Breast epithelium (tissue), 4 donors: ENCODE measurements around the gene UBE2E1. TPM values are rescaled to one million over a fixed set of nuclear protein-coding genes. Genes with fewer than 3 reads are reported as not detected.

Source experiments
- DNase-seq, 2 donors: peaks; one replicate each; pipeline ENCODE4 v3.0.0-alpha.2; 2019; ENCODE audit warnings: low spot score in 2 of 2
- H3K27ac ChIP-seq, 2 donors: fragments of 200-600 bp; sonication (generic) in 1 of 2; one replicate each; pipeline ENCODE4 v1.5.1; 2016 to 2019; ENCODE audit warnings: mild to moderate bottlenecking in 1 of 2
- H3K27me3 ChIP-seq, 2 donors: fragments of 200-600 bp; sonication (generic) in 1 of 2; one replicate each; pipeline versions ENCODE4 v1.5.1 to v1.6.0; 2017 to 2019; ENCODE audit warnings: control low read depth in 1 of 2, mild to moderate bottlenecking in 1 of 2
- H3K36me3 ChIP-seq: fragments of 200-600 bp; one replicate; pipeline ENCODE4 v1.5.1; 2019
- H3K4me1 ChIP-seq, 2 donors: fragments of 200-600 bp; sonication (generic); one replicate each; pipeline ENCODE4 v1.5.1; 2016 to 2019; ENCODE audit warnings: control low read depth in 1 of 2
- H3K4me3 ChIP-seq, 3 donors: fragments of 200-600 bp; sonication (generic); 1 replicate in 2 of 3; 2 replicates in 1 of 3; pipeline ENCODE4 v1.5.1; 2016 to 2019; ENCODE audit warnings: mild to moderate bottlenecking in 3 of 3, moderate library complexity in 2 of 3
- H3K9me3 ChIP-seq, 2 donors: fragments of 200-600 bp; sonication (generic) in 1 of 2; one replicate each; pipeline ENCODE4 v1.5.1; 2016 to 2019; ENCODE audit warnings: control low read depth in 1 of 2
- CTCF ChIP-seq, 3 donors: fragments of 450-650 bp; IDR thresholded peaks; one replicate each; pipeline ENCODE4 v1.5.1; 2016 to 2017; ENCODE audit warnings: antibody characterized with exemption in 3 of 3, mild to moderate bottlenecking in 3 of 3, moderate library complexity in 3 of 3
- POLR2A ChIP-seq: fragments of 450-650 bp; IDR thresholded peaks from one replicate; pipeline ENCODE4 v1.6.1; 2016; ENCODE audit warnings: antibody characterized with exemption, mild to moderate bottlenecking, moderate library complexity
- POLR2AphosphoS5 ChIP-seq, 3 donors: sonication (generic); formaldehyde crosslinking; IDR thresholded peaks; one replicate each; pipeline ENCODE4 v1.6.1; 2017; ENCODE audit warnings: antibody characterized with exemption in 3 of 3
- intact Hi-C: fragments of 100-400 bp; cut with DNase I; formaldehyde crosslinking; loops from one replicate; pipeline ENCODE4 v1.15.1; 2023; ENCODE audit warnings: low total_unique reads
- total RNA-seq, 3 donors: library from RNA; depleted of rRNA; stranded (reverse); fragments of >200 nt; gene quantifications; one replicate each; pipeline ENCODE4 v1.1.0, GENCODE V29; 2016

UBE2E1 gene
- total RNA-seq: 100 to 1,000 TPM in 2 of 3 donors, 10 to 100 TPM in 1; 86.4 to 127 (median 111) TPM

GRCh38 chr3:23805633-23806533 is at the start of gene UBE2E1:
UBE2E1 (plus strand) TSS chr3:23805955; CDS start chr3:23807270, 1,315 bp downstream.
- TF ChIP-seq CTCF (IDR thresholded peaks at IDR 0.05) (no peak), POLR2AphosphoS5 (IDR thresholded peaks at IDR 0.05) (peak in 1 of 3 donors; percentile 37)
- Histone ChIP-seq H3K27ac (peak within 1 kb of the TSS; percentile 94 to 95), H3K27me3 (no peaks in the 10 kb centered on the region), H3K4me3 (peak within 1 kb of the TSS; percentile 86 to 98 (median 97)), H3K4me1 (no peaks in the 10 kb centered on the region), H3K36me3 (no peaks in the 10 kb centered on the region), H3K9me3 (no peaks in the 10 kb centered on the region)
- intact Hi-C loops: no loop called here
- peak; percentile 54 to 64 for DNase-seq

- Histone ChIP-seq H3K4me1 (no peaks in the 10 kb centered on the region), H3K9me3 (no peaks in the 10 kb centered on the region), H3K27ac (no peak overlapping the region), H3K27me3 (no peaks in the 10 kb centered on the region), H3K4me3 (no peak overlapping the region), H3K36me3 (no peaks in the 10 kb centered on the region)
- TF ChIP-seq POLR2AphosphoS5 (IDR thresholded peaks at IDR 0.05): no peak
- TF ChIP-seq CTCF (IDR thresholded peaks at IDR 0.05): no peak
- TF ChIP-seq POLR2A: no peak
- intact Hi-C loops: no loop called here
- DNase-seq: no peak
These were observed 49.4 kb upstream of the UBE2E1 start for GRCh38 chr3:23756206-23756840.

- Histone ChIP-seq H3K9me3 (no peaks in the 10 kb centered on the region), H3K27ac (no peak overlapping the region), H3K36me3 (no peaks in the 10 kb centered on the region), H3K4me3 (no peak overlapping the region), H3K4me1 (no peaks in the 10 kb centered on the region), H3K27me3 (no peaks in the 10 kb centered on the region)
- no peak for DNase-seq
- intact Hi-C loops: no loop called here
- no peak for TF ChIP-seq POLR2AphosphoS5 (IDR thresholded peaks at IDR 0.05)
- TF ChIP-seq CTCF (IDR thresholded peaks at IDR 0.05): no peak
- no peak for TF ChIP-seq POLR2A
These were observed 47.4 kb upstream of the UBE2E1 start for GRCh38 chr3:23758253-23758838.

GRCh38 chr3:23760325-23760724 is 45.4 kb upstream of the UBE2E1 start:
- no peaks in the 10 kb centered on the region for H3K27me3 ChIP-seq
- no peak overlapping the region for H3K4me3 ChIP-seq
- intact Hi-C loops: no loop called here
- DNase-seq: no peak
- no peak for TF ChIP-seq POLR2AphosphoS5 (IDR thresholded peaks at IDR 0.05)
- TF ChIP-seq POLR2A: no peak
- no peak for TF ChIP-seq CTCF (IDR thresholded peaks at IDR 0.05)
- H3K4me1 ChIP-seq: no peaks in the 10 kb centered on the region
- no peak overlapping the region for H3K27ac ChIP-seq
- no peaks in the 10 kb centered on the region for H3K36me3 ChIP-seq
- no peaks in the 10 kb centered on the region for H3K9me3 ChIP-seq
